ENCODE data around the gene LRIG1.

The LRIG1 gene

DNA sequence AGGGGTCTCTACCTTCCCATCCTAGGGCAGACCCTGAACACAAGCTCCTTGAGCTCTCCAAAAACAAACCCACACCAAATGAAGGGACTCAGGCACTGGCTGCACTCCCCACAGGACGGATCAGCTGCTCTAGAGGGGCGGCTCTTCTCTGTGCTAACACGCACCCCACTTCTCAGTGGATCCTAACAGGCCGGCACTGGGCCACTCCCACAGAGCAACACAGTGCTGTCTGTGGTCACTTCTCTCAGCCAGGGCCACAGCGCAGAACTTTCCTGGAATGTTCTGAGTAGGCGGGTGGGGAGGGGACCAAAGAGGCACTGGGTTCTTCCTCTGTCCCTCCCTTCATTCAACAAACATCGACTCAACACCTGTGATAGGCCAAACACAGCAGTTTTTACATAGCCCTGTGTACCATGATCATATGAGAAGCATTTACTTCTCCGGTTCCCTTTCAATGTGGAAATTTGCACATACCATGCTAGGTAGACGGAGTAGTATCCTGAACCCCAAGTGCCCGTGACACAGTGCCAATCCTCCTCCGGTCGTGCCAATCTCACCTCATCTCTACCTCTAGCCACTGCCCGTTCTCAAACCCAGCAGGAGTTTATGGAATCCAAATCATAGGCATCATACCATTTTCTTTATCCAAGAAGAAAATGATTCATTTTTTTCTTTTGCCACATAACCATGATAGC, 98.1 kb downstream of the LRIG1 start:
- DNase-seq (ENCODE audit: low read depth in 2 of 2), result no peak

DNA sequence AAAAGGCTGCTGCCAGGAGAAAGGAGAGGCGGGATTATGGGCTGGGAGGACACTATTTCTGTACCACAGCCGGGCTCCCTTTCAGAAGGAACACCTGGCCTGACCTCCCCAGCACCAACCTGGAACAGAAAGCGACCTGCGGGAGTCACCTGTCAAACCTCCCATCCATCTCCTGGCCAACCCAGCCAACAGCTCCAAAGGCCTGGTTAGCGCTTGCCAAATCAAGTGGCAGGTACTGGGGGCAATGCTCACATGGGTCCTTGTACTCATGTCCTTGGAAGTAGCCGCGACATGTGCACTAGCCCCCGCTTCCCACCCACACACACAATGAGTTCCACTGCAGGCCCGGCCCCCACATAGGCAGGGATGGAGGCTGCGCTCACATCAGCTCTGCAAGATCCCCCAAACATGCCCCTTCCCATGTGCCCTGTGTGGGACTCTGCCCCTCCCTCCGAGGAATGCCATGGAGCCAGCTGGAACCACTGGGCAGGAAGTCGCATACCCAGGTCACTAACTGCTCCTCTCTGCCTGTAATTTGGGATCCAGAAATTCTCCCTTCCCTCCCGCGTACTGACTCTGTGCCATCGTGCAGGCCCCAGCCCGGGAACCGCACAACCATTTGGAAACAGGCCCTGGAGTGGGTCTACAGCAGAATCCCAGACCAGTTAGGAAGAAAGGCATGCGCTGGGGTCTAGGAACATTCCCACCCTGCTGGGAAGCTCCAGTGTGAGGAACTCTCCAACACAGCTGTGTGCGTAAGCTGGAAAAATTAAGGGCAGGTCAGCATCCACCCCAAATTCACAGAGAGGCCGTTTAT, 98.9 kb downstream of the LRIG1 start:
- no peak for DNase-seq (ENCODE audit: low read depth in 2 of 2)

DNA sequence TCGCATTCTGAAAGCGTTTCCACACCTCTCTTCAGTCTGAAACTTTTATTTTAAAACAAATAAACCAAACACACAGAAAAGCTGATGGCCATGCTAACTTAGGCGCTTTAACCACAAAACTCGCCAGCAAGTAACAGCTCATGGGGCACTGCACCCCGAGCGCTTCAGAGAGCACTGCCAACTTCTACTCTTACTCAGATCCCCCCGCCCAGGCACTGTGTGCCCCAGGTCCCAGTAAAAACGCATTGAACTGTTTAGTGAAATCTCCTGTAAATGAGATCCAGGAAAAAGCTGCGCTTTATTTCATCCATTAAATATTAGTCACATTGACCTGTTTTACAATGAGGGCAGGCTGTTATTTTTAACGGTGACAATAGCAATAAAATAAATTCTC, 99.7 kb downstream of the LRIG1 start:
- DNase-seq (ENCODE audit: low read depth in 2 of 2), result no peak

DNA sequence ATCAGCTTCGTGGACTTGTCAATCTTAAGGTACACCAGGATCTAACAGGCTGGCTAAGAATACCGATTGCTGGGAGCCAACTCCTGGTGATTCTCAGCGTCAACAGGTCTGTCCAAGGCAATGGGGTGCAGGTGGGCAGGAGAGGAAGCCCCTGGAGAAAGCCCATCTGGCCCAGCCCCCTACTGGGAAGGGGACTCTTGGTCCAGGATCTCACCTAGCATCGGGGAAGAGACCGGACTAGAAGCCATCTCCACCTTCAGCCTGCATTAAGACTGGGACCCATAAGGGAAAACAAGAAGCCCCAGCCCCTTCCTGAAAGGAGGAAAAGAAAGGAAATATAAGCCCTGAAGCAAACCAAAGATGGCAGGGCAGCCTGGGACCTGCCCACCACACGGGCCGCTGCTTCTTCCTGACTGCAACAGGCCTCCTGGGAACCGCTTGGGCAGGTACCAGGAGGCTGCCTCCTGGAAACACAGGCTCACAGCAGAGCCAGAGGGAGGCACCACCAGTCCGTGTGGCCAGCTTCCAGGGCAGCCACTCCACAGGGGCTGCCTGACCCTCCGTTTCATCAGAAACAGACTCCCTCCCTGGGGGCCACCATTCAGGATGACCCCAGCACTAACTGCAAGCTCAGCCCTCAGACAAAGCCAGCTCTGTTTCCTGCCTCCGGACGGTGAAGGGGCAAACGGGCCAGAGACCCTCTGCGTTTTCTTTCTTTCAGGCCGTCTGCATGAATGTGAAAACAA, 100.2 kb downstream of the LRIG1 start:
- no peak for DNase-seq (ENCODE audit: low read depth in 2 of 2)

DNA sequence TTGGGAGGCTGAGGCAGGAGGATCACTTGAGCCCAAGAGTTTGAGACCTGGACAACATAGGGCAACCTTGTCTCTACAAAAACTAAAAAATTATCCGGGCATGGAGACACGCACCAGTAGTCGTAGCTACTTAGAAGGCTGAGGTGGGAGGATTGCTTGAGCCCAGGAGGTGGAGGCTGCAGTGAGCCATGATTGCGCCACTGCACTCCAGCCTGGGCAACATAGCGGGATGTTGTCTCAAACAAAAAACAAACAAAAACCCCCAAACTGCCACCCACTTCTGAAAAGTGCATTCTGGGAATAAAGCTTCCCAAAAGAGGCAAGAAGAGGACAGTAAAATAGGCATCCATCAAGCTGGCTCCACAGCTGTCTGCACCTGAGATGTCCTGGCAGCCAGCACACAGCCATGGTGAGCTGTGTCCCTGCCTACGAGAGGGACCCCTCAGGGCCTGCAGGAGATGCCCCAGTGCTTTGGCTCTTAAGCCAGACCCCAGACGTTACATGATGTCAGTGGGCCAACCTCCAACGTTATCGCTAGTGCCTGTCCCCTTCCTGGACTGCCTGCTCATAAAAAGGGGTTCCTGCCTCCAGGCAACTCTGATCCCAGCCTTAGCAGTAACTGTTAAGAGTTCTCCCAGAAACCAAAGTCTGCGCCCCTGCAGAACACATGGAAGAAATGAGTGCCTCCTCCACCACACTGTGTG, 101.1 kb downstream of the LRIG1 start:
- DNase-seq (ENCODE audit: low read depth in 2 of 2), result no peak

DNA sequence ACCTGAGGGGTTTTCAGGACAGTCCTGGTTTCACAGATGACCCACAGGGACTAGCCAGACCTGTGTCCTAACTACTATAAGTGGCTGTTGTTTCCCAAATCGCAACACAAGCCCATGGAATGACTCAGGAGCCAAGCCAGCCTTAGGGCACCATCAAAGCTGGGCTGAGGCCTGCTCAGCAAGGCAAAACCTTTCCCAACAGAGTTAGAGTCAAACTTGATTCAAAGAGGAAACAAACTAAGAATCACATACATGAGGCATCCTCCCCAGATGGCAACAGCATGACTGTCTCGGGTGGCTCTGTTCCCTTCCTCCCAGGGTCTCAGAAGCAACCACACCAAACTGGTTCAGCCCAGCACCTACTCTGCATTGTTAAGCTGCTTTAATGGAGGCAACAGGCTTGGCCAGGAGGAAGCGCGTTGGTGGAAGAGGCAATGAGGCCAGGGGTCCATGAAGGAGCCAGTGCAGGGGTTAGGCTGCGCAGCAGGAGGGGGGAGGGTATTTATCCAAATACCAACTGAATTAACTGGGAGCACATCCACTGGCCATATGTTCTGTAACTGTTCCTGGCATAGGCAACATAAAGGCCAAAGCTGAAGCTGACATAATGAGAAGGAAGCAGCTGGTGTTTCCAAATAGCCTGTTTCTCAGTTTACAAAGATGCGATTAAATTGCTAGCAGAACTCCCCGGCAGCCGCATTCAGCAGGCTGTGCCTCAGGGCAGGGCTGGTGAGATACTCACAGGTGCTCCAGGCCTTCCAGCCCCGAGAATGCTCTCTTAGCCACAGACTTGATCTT, 102.4 kb downstream of the LRIG1 start:
- no peak for DNase-seq (ENCODE audit: low read depth in 2 of 2)

DNA sequence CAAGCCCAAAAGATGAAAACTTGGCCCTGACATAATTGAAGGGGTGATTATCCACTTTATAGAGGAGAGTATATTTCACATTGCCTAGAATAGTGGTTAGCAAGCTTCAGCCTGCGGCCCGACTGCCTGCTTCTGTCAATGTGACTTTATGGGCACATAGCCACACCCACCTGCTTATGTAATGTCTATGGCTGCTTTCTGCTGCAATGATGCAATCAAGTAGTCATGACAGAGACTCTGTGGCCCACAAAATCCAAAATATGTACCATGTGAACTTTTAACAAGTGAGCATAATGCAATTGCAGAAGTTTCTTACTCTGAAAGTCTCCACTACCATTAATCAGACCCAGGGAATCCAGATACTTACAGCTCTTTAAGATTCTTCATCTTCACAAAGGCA, 103.1 kb downstream of the LRIG1 start:
- DNase-seq (ENCODE audit: low read depth in 2 of 2), result no peak

DNA sequence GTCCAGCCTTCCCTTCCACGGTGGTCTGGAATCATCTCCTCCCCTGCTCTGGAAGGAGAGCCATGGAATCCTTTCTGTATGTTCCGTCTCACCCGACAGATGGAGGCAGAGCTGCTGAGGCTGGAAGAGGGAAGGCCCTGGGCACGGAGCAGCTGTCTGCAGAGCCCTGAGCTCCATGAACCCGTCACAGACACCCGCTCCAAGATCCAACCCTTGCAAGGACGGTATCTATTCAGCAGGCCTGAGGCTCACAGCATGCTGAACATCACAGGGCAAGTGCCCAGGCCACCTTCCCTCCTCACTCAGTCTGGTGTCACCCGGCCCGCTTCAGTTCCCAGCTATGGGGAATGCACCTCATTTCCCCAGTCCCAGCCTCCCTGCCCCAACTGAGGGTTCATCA, 103.9 kb downstream of the LRIG1 start:
- DNase-seq (ENCODE audit: low read depth in 2 of 2), result no peak

DNA sequence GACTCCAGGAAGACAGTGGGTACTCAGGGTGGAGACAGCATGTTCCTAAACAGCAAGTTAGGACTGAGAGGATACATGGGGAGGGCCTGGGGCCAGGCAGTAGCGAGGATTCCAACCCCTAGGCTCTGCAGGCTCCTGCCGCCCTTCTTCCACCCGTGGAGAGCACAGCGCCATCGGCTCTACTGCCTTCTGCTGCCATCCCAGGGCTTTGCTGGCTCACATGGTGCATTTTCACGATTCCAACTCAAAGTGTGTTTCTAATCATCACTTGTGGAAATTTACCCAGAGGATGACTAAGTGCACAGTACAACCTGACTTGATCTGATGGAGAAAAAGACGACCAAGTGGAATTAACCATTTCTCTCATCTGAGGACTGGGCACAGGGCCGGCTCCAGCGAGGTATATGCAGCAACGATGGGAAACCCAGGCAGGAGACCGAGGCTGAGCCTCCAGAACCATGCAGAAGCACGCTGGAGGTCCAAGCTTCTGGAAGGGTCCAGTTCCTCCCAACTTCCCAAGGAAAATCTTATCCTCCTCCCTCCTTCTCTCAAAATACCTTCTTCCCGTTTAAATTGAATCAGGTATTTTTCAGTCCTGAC, 104.6 kb downstream of the LRIG1 start:
- DNase-seq (ENCODE audit: low read depth in 2 of 2), result no peak

DNA sequence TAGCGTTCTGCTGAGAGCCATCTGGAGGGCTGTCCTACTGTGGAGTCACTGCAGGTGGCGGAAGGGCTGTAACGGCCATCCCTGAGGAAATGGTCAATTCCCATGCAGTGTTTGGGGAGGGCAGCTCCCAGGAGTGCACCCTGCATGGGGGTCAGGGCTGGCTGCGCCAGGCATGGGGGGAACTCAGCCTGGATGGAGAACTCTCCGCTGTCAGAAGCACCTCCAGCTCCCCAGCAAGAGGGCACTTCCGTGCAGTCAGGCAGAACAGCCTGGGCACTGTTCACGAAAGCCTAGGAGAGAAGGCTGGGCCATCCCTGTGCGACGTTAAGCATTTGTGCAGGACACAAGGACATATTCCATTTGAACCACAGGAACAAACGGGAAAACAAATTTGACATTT, 105.2 kb downstream of the LRIG1 start:
- no peak for DNase-seq (ENCODE audit: low read depth in 2 of 2)

DNA sequence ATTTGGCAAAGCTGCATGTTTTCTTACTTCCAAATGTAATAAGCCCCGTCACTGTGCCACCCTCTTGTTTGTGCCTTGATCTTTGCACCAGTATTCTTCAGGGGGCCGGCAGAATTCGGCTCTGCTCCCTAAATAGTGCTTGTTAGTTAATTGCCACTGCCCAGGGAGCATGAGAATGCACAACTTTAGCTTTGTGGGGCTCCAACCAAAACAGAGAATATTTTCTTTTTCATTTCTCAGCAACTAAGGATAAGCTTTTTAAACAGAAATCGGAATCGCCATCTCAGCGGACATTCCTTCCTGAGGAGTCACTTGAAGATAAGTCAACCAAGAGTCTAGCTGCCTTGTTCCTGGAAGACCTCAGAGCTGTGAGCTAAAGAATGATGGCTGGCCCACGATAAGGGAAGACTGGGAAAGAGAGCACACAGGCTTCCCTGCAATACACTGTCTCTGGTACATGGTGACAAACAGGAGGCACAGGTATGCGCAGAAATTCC, 106.0 kb downstream of the LRIG1 start:
- no peak for DNase-seq (ENCODE audit: low read depth in 2 of 2)

DNA sequence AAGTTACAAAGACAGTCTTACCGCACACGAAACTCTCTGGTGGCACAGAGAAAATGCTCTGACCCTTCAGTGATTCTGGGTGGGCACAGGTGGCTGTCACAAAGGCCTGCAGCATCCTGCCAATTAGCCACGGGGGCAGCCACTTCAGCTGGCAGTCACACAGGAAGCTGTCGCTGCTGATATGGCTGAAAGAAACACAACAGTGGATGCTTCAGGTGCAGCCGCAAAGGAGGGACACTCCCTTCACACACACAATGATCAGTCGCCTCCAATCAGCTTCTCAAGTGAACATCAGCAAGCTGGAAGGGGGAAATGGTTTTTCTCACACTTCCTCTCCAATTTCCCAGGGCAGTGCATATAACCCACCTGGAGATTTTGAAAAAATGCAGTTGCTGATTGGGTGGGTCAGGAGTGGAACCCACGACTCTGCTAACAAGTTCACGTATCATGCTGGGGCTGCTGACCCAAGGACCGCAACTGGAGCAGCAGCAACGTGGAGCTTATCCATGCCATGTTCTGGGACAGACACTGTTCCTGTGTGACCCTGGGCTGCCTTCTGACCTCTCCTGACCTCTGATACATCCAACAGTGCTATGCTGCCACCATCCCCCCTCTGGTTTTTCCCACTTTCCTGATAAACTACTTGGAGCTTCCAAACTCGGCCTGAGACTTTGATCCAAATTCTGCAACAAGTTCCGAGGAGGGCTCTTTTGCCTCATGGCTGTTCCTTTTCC, 106.6 kb downstream of the LRIG1 start:
- DNase-seq (ENCODE audit: low read depth in 2 of 2), result peak; percentile 27 to 34

DNA sequence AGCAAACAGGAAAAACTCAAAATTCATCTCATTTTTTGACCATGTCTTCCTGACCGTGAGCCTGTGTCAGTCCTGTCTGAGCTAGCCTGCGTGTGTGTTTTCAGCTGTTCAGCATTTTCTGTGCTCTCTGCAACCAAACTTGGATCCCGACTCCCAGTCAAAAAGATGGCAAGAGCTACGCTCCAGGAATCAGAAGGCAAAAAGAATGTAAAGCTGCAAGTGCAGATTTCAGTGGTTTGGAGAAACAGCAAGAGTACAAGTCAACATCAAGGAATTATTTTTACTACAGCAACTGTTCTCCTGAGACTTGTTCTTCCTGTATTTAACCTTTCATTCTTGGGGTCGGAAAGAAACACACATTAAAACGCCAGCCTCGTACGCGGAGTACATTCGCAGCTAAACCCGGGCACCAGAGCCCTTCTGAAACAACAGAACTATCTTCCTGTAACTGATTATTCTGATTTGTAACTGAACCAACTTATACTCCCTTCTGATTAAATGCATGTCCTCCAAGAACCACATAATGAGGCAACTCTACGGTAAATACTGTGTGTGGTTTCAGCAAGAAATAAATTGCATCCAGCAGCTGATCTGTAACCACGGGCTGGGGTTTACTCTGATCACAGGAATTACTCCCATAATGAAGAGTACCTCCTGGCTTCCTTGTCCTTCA, 107.4 kb downstream of the LRIG1 start:
- no peak for DNase-seq (ENCODE audit: low read depth in 2 of 2)

DNA sequence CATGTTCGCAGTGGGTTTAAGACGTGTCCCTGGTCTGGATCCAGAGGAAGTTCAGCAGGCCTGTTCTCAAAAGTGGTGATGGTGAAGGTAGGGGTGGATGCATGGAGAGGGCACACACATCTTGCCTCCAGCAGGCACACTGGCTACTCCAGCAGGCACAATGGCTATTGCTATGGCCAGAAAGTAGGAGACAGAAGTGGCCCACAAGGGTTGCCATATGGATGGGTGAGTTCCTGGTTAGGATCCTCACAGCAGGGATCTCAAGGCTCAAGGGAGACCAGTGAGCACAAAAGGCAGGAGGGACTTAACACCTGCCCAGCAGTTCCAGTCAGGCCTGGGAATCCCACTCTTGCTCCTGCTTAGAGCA, 107.9 kb downstream of the LRIG1 start:
- no peak for DNase-seq (ENCODE audit: low read depth in 2 of 2)

DNA sequence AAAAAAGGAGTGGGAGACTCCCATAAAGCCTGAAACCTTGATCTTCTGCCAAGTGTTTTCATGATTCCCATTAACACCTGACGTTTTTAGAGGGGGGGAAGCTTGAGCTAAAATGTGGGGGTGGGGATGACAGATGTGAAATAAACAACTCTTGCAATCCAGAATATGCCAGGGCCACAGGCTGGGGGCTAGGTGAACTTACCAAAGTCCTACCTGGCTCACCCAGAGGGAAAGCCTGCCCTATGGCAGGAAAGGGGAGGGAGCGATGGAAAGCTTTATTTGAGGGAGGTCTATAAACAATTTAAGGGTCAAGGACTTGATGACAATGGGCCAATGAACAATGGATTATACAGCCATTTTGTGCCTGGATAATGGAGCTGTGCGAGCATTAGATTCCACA, 108.3 kb downstream of the LRIG1 start:
- no peak for DNase-seq (ENCODE audit: low read depth in 2 of 2)

DNA sequence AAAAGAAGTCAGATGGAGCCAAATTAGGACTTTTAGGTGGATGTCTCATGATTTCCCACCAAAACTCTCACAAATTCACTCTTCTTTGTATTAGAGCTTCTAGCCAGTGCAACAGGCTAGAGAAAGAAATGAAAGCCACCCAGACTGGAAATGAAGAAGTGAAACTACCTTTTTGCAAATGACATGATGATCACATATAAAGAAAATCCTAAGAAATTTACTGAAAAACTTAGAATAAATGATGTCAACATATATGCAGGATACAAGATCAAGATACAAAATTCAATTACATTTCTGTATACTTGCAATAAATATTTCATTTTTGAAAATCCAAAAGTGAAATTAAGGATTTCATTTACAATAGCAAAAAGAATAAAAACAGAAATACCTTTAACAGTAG, 110.8 kb downstream of the LRIG1 start:
- no peak for DNase-seq (ENCODE audit: low read depth in 2 of 2)

DNA sequence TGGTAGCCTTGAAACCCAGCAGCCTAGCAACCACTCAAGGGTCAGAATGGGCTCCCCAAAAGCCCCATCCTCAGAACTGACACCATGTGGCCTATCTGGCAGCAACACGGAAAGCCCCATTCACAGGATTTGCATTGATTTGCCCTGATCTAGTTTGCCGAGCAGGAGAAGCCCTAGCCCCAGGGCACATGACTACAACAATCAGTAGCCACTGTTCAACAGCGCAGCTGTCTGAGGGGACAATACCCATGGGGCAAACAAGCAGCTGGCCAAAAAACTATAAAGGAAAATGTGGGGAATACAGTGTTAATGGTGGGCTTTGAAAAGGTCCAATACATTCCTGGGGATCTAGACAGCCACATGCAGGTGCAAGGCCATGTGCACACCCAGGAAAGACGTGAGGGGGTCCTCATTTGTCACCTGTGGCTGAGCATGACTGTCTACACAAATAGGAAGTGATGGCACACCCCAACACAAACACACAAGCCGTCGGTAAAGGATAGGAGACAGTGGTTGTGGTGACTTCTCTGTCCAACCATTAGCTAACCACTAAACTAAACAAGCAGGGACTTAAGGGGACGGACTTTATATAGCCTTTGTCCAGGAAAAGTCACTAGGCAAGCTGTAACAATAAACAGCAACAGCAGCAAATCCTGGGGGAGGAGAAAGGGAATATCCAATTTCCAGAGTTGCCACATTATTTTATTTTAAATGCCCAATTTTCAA, 113.7 kb downstream of the LRIG1 start:
- no peak for DNase-seq (ENCODE audit: low read depth in 2 of 2)

DNA sequence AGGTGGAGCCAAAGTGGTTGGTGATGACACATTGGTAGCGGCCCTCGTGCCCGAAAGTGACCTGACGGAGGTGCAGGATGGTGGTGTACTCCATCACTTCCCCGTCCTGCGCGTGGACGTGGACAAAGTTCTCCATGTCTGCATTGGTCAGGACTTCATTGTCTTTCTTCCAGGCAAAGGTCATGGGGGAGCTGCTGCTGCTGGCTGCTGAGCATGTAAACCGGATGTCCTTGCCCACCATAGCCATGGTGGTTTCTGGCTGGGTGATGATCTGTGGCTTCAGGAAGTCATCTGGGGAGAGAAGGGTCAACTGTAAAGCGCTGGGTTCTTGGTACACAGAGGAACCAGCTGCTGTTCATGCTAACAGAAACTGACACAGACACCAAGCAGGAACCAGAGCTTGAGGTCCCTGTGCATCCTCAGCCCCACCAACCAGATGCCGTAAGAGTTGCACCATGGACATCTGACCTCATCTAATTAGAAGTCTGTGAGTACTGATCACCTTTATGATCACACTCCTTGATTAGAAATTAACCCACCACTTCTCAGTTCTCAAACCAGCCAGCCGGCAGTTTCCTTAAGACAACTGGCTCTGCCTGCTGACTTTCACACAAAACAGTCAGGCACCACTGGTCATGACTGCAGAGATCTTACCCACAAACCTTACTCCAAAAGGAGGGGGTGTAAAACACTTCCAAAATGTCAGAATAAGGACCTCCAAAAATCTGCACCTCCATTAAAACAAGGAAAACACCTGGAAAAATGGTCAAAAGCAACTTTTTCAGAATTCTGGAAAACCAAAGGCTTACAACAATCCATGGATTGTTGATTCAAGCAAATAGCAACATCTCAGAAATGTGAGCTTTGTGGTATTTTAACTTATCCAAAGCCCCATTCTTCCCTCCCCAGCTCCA, 114.6 kb downstream of the LRIG1 start:
- DNase-seq (ENCODE audit: low read depth in 2 of 2), result no peak
